Upper lobe of left lung (tissue), 6 donors: ENCODE measurements around the gene RASA3. TPM values are rescaled to one million over a fixed set of nuclear protein-coding genes. Genes with fewer than 3 reads are reported as not detected.
"Not testable (repeated sequence)": the region's sequence is repeated elsewhere in the genome, so short reads cannot be mapped to it uniquely, and the experiment has no call there.

Experiments used
- ATAC-seq, 2 donors: fragments of 200-7000 bp; cut with Tn5 transposase; one replicate each; pipeline ENCODE4 v1.9.1; 2022; ENCODE audit warnings: mild to moderate bottlenecking in 2 of 2, moderate library complexity in 2 of 2; ENCODE audit not compliant: low FRiP score in 2 of 2
- DNase-seq, 2 donors: peaks; one replicate each; pipeline ENCODE4 v3.0.0-alpha.2; 2019 to 2020
- H3K27ac ChIP-seq, 4 donors: fragments of 200-600 bp; sonication (generic); one replicate each; pipeline ENCODE4 v1.5.1; 2016 to 2019
- H3K27me3 ChIP-seq, 4 donors: fragments of 200-600 bp; sonication (generic); one replicate each; pipeline ENCODE4 v1.5.1; 2017 to 2019
- H3K36me3 ChIP-seq, 4 donors: fragments of 200-600 bp; sonication (generic); one replicate each; pipeline ENCODE4 v1.5.1; 2016 to 2019
- H3K4me1 ChIP-seq, 4 donors: fragments of 200-600 bp; sonication (generic); one replicate each; pipeline ENCODE4 v1.5.1; 2018 to 2019
- H3K4me3 ChIP-seq, 4 donors: fragments of 200-600 bp; sonication (generic); one replicate each; pipeline ENCODE4 v1.5.1; 2017 to 2019; ENCODE audit warnings: mild to moderate bottlenecking in 2 of 4, moderate library complexity in 1 of 4
- H3K9me3 ChIP-seq, 4 donors: fragments of 200-600 bp; sonication (generic); one replicate each; pipeline ENCODE4 v1.5.1; 2018 to 2019
- CTCF ChIP-seq, 6 experiments: fragments of 450-650 bp in 4 of 6; fragments of 200-600 bp in 2 of 6; sonication (generic) in 2 of 6; IDR thresholded peaks; one replicate each; pipeline ENCODE4 v1.5.1; 2016 to 2019; ENCODE audit warnings: antibody characterized with exemption in 6 of 6
- EP300 ChIP-seq, 4 donors: sonication (generic); formaldehyde crosslinking; IDR thresholded peaks; one replicate each; pipeline ENCODE4 v1.5.1; 2017; ENCODE audit warnings: antibody characterized with exemption in 4 of 4, control low read depth in 2 of 4
- POLR2A ChIP-seq, 4 donors: fragments of 450-650 bp; IDR thresholded peaks; one replicate each; pipeline ENCODE4 v1.5.1; 2016 to 2017; ENCODE audit warnings: antibody characterized with exemption in 4 of 4, mild to moderate bottlenecking in 2 of 4
- POLR2AphosphoS5 ChIP-seq, 2 donors: sonication (generic); formaldehyde crosslinking; IDR thresholded peaks; one replicate each; pipeline ENCODE4 v1.5.1; 2017; ENCODE audit warnings: antibody characterized with exemption in 2 of 2
- WGBS, 2 donors: methylation state at CpG; one replicate each; pipeline ENCODE4 v1.1.5; 2017 to 2018; 5-methylcytosine and 5-hydroxymethylcytosine counted together
- total RNA-seq, 6 donors: library from RNA; depleted of rRNA in 4 of 6; stranded (reverse); fragments of >200 nt in 4 of 6; gene quantifications; one replicate each; pipeline versions ENCODE4 v1.1.0 to v1.2.1, GENCODE V29; 2016 to 2021
- donor health status: DM: no; HTN: no; CAD: no; lungs with moderate emphysema.
- donor health status: DM: no; HTN: yes; CAD: no; lungs with severe emphysema.

The RASA3 gene
- total RNA-seq, 6 donors from 2014 or later = 11.4 to 52.4 (median 18.4) TPM

GRCh38 chr13:114077099-114077932 is 55.1 kb downstream of the RASA3 start:
- DNase-seq (peak in 1 of 2 donors; percentile 14), ATAC-seq (no peak)
- H3K4me1 ChIP-seq = peaks cover 0 to 6% (median 1%) of the 10 kb centered on the region in 4 donors
- no peak for TF ChIP-seq POLR2A (IDR thresholded peaks at IDR 0.05)
- TF ChIP-seq POLR2AphosphoS5 (IDR thresholded peaks at IDR 0.05) = no peak
- no peak for TF ChIP-seq CTCF (IDR thresholded peaks at IDR 0.05)
- TF ChIP-seq EP300 (IDR thresholded peaks at IDR 0.05) = no peak
- peaks cover 0 to 7% (median 0%) of the 10 kb centered on the region in 4 donors for H3K36me3 ChIP-seq
- H3K27me3 ChIP-seq = no peaks in the 10 kb centered on the region
- H3K27ac ChIP-seq = no peak overlapping the region
- no peaks in the 10 kb centered on the region for H3K9me3 ChIP-seq
- no peak overlapping the region for H3K4me3 ChIP-seq
- WGBS, 2 donors = 85 to 90% methylated on average over 33 to 34 of the region's 34 CpGs

GRCh38 chr13:114076329-114077090 is 55.9 kb downstream of the RASA3 start:
- TF ChIP-seq POLR2AphosphoS5 (IDR thresholded peaks at IDR 0.05) (no peak), EP300 (IDR thresholded peaks at IDR 0.05) (no peak), CTCF (IDR thresholded peaks at IDR 0.05) (no peak), POLR2A (IDR thresholded peaks at IDR 0.05) (no peak)
- WGBS, 2 donors = 93 to 95% methylated on average over 35 of the region's 35 CpGs
- peak; percentile 20 to 58 for DNase-seq

GRCh38 chr13:114075811-114076210 is 56.6 kb downstream of the RASA3 start:
- not testable (repeated sequence) for ATAC-seq
- WGBS, 2 donors = 97 to 98% methylated on average over 43 to 45 of the region's 45 CpGs

More at GRCh38 chr13:114076329-114077090, 55.9 kb downstream of the RASA3 start:
- ATAC-seq = no peak
- Histone ChIP-seq H3K4me3 (no peak overlapping the region), H3K4me1 (peaks cover 0 to 6% (median 1%) of the 10 kb centered on the region in 4 donors), H3K27me3 (no peaks in the 10 kb centered on the region), H3K9me3 (no peaks in the 10 kb centered on the region), H3K27ac (no peak overlapping the region), H3K36me3 (peaks cover 0 to 7% (median 0%) of the 10 kb centered on the region in 4 donors)

GRCh38 chr13:114074671-114075315 is 57.6 kb downstream of the RASA3 start:
- peak in 1 of 2 donors; percentile 11 for DNase-seq
- H3K4me3 ChIP-seq = no peak overlapping the region
- peaks cover 0 to 7% (median 2%) of the 10 kb centered on the region in 4 donors for H3K36me3 ChIP-seq
- 86 to 90% methylated on average over 29 of the region's 29 CpGs for WGBS, 2 donors
- peaks cover 0 to 6% (median 1%) of the 10 kb centered on the region in 4 donors for H3K4me1 ChIP-seq
- H3K9me3 ChIP-seq = no peaks in the 10 kb centered on the region
- no peaks in the 10 kb centered on the region for H3K27me3 ChIP-seq
- TF ChIP-seq EP300 (IDR thresholded peaks at IDR 0.05) (no peak), POLR2A (IDR thresholded peaks at IDR 0.05) (no peak), CTCF (IDR thresholded peaks at IDR 0.05) (no peak), POLR2AphosphoS5 (IDR thresholded peaks at IDR 0.05) (no peak)
- H3K27ac ChIP-seq = no peak overlapping the region
- no peak for ATAC-seq

More at GRCh38 chr13:114075811-114076210, 56.6 kb downstream of the RASA3 start:
- H3K27ac ChIP-seq, H3K9me3 ChIP-seq, H3K36me3 ChIP-seq, H3K27me3 ChIP-seq, H3K4me3 ChIP-seq, H3K4me1 ChIP-seq, DNase-seq: not testable (repeated sequence)
